ENCODE data around the gene CACNA2D1.

Gene CACNA2D1

DNA sequence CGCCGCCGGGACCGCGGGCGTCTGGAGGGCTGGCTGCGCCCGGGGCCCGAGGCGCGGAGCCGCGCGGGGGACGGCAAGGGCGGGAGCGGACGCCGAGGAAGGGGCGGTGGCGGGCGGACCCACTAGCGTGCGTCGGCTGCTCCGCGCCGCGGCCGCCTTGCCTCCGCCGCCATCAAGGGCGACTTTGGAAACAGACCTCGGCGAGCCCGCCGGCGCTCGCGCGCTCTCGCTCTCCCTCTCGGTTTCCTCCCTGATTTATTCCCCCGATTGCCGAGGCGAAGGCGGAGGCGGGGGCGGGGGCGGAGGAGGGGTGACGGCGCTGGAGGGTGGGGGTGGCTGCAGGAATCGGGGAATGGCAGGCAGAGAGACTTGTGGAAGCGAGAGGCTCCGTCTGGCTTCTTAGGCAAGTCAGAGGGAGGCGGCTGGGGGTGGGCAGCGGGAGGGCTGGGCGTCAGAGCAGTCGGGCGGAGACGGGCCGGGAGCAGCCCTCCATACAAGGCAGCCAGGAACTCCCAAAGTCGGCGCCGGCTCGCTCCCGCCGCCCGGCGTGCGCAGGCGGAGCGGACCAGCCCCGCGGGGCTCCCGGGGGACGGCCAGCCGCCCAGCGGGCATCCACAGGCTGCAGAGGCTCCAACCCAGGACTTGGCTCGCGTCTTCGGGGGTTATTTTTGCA lies at the start of gene CACNA2D1:
CACNA2D1 (minus strand) TSS at position 231 of the 673 bp plus-strand sequence.
- Histone ChIP-seq H3K4me3 (ENCODE audit: low read depth in 1 of 2, low read length in 2 of 2) (peak within 1 kb of the TSS; percentile 82 to 86), H3K36me3 (ENCODE audit: control insufficient read depth in 1 of 2, insufficient read depth in 2 of 2, low read length in 2 of 2) (no peaks in the 10 kb centered on the region), H3K4me1 (ENCODE audit: control insufficient read depth in 1 of 2, insufficient read depth in 2 of 2, low read length in 2 of 2) (peaks cover 7% of the 10 kb centered on the region in 2 donors), H3K9me3 (ENCODE audit: control insufficient read depth in 1 of 2, low read length in 2 of 2) (no peaks in the 10 kb centered on the region), H3K27ac (ENCODE audit: low read length) (peak within 1 kb of the TSS; percentile 60), H3K27me3 (ENCODE audit: low read depth, low read length) (no peaks in the 10 kb centered on the region)

DNA sequence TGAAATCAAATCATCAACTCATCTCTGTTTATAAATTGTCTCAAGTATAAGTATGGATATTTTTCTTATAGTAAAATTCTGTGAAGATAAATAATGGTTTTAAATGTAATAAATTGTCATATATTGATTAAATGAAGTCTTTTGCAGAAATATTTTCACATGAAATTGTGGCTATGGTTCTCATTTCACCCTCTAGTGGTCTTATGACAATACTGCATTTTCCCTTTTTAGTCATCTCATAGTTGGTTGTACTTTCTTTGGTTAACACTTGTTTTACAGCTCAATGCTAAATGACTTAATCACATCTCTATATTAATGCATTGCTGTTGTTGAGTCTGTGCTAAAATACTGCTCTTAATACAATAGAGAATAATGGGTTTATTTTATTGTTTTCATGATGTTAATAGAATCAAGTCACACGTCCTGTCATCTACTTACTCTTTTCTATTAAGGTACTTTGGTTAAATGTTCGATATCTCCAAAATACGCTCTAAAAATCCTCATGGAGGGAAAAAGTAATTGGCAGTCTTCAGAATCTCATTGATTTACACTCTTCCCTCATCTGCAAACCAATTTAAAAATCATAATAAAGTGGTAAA lies 38.0 kb upstream of the CACNA2D1 start:
- no peaks in the 10 kb centered on the region for H3K36me3 ChIP-seq (ENCODE audit: control insufficient read depth in 1 of 2, insufficient read depth in 2 of 2, low read length in 2 of 2)
- no peaks in the 10 kb centered on the region for H3K4me1 ChIP-seq (ENCODE audit: control insufficient read depth in 1 of 2, insufficient read depth in 2 of 2, low read length in 2 of 2)
- H3K9me3 ChIP-seq (ENCODE audit: control insufficient read depth in 1 of 2, low read length in 2 of 2) = no peaks in the 10 kb centered on the region
- no peak overlapping the region for H3K4me3 ChIP-seq (ENCODE audit: low read depth in 1 of 2, low read length in 2 of 2)
- H3K27ac ChIP-seq (ENCODE audit: low read length) = no peak overlapping the region
- no peaks in the 10 kb centered on the region for H3K27me3 ChIP-seq (ENCODE audit: low read depth, low read length)

DNA sequence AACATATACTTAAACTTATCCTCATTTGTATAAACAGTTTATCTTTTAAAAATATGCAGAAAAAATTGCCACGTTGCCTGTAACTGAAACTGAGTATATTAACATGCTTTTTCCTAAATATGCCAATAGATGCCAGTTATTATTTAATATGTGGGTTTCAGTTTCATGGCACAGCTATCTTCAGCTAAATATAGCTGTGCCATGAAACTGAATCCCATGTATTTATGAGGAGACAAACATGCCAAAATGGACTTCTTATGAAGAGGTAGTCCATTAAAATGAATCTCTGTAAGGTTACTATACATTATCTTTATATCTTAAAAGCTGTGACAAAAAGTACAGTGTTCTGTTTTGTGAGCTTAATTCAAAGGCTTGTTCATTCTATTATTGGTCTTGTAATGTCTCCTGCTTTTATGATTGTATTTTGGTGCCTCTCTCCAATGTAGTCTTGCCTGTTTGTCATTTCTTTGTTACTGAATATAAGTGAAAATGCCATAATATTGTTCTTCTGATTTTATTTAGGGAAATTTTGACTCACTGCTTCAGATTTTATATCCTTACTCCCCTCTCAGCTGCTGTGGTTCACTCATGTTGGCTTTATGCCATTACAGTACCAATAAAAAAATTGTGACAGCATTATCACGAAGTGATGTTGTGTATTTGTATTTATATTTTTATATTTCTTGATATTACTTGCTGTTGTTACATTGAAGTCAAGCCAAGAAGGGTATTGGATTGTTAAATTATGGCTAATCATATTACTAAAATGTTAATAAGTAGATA lies 34.3 kb upstream of the CACNA2D1 start:
- no peak overlapping the region for H3K4me3 ChIP-seq (ENCODE audit: low read depth in 1 of 2, low read length in 2 of 2)
- no peaks in the 10 kb centered on the region for H3K36me3 ChIP-seq (ENCODE audit: control insufficient read depth in 1 of 2, insufficient read depth in 2 of 2, low read length in 2 of 2)
- no peak overlapping the region for H3K27ac ChIP-seq (ENCODE audit: low read length)
- H3K27me3 ChIP-seq (ENCODE audit: low read depth, low read length) = no peaks in the 10 kb centered on the region
- H3K9me3 ChIP-seq (ENCODE audit: control insufficient read depth in 1 of 2, low read length in 2 of 2) = no peaks in the 10 kb centered on the region
- no peaks in the 10 kb centered on the region for H3K4me1 ChIP-seq (ENCODE audit: control insufficient read depth in 1 of 2, insufficient read depth in 2 of 2, low read length in 2 of 2)

DNA sequence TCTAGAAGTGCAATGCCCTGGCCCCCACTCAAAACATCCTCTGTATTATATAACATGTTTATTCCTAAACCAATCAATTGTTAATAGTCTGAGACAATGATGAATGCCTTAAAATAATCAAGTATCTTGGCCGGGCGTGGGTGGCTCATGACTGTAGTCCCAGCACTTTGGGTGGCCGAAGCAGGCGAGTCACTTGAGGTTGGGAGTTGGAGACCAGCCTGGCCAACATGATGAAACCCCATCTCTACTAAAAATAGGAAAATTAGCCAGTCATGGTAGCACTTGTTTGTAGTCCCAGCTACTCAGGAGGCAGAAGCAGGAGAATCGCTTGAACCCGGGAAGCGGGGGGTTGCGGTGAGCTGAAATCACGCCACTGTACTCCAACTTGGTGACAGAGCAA lies 29.4 kb upstream of the CACNA2D1 start:
- Histone ChIP-seq H3K27ac (ENCODE audit: low read length) (no peak overlapping the region), H3K36me3 (ENCODE audit: control insufficient read depth in 1 of 2, insufficient read depth in 2 of 2, low read length in 2 of 2) (no peaks in the 10 kb centered on the region), H3K4me1 (ENCODE audit: control insufficient read depth in 1 of 2, insufficient read depth in 2 of 2, low read length in 2 of 2) (no peaks in the 10 kb centered on the region), H3K4me3 (ENCODE audit: low read depth in 1 of 2, low read length in 2 of 2) (no peak overlapping the region), H3K9me3 (ENCODE audit: control insufficient read depth in 1 of 2, low read length in 2 of 2) (no peaks in the 10 kb centered on the region), H3K27me3 (ENCODE audit: low read depth, low read length) (no peaks in the 10 kb centered on the region)

DNA sequence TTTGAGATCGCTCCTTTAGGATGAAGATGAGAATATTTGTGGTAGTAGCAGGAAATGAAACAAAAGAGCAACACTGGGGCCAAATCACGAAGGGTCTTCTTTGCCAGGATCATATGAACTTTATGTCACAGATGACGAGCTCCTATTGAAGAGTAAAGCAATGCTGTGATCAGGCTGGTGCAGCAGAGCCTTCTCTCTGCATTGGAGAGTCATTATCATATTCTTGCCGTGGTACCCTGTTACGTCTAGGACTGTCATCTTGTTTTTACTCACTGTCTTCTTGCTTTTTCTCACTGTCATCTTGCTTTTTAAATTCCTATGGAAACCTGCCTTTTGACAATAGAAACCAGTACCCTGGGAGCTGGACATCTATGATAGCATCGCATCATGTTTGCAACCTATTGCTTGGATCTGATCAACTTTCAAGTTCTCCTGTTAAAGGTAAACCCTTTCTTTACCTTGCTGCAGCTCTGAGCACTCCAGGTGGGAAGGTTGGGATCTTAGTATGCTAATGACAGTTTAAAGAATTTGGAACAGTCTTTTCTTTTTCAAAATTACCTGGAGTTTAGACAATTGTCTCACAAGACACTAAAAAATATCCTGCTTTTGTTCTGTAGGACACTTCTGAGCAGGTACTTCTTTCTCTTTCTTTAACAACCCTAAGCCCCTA lies 27.9 kb upstream of the CACNA2D1 start:
- H3K4me1 ChIP-seq (ENCODE audit: control insufficient read depth in 1 of 2, insufficient read depth in 2 of 2, low read length in 2 of 2) = no peaks in the 10 kb centered on the region

DNA sequence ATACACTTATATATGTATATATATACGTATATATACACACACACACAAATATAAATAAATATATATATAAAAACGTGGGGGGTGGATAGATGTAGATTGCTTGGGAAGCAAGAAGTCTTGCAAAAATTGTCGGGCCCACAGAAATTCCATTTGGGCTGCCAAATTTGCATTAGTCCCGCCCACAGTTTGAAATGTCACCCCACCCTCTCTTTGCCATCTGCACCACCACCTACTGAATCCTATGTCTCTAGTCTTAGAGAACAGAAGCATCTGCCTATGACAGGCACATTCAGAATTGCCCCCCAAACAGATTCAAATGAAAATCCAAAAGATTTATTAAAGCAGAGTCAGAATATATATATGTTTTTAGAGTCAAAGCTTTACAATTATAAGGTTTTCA lies 25.6 kb upstream of the CACNA2D1 start:
- Histone ChIP-seq H3K27ac (ENCODE audit: low read length) (no peak overlapping the region), H3K9me3 (ENCODE audit: control insufficient read depth in 1 of 2, low read length in 2 of 2) (no peaks in the 10 kb centered on the region), H3K36me3 (ENCODE audit: control insufficient read depth in 1 of 2, insufficient read depth in 2 of 2, low read length in 2 of 2) (no peaks in the 10 kb centered on the region), H3K27me3 (ENCODE audit: low read depth, low read length) (no peaks in the 10 kb centered on the region), H3K4me3 (ENCODE audit: low read depth in 1 of 2, low read length in 2 of 2) (no peak overlapping the region), H3K4me1 (ENCODE audit: control insufficient read depth in 1 of 2, insufficient read depth in 2 of 2, low read length in 2 of 2) (no peaks in the 10 kb centered on the region)

More for the DNA sequence above, 27.9 kb upstream of the CACNA2D1 start:
- Histone ChIP-seq H3K27ac (ENCODE audit: low read length) (no peak overlapping the region), H3K9me3 (ENCODE audit: control insufficient read depth in 1 of 2, low read length in 2 of 2) (no peaks in the 10 kb centered on the region), H3K27me3 (ENCODE audit: low read depth, low read length) (no peaks in the 10 kb centered on the region), H3K36me3 (ENCODE audit: control insufficient read depth in 1 of 2, insufficient read depth in 2 of 2, low read length in 2 of 2) (no peaks in the 10 kb centered on the region), H3K4me3 (ENCODE audit: low read depth in 1 of 2, low read length in 2 of 2) (no peak overlapping the region)

DNA sequence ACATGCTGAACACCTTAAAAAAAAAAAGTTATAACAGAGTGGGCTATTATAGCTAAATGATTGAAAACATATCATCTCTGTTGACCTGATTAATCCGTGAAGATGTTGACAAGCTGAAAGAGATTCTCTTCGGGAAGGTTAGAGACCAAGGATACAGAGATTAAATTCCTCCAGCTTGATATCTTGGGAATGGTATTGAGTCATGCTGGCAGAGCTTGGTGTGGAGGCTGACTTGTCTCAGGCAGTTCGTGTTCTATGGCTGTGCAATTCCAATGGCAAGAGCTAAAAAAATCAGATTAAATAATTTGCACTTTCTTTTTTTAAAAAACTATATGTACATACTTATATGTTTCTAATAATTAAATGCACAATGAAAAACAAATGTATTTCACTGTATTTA lies 24.9 kb upstream of the CACNA2D1 start:
- H3K36me3 ChIP-seq (ENCODE audit: control insufficient read depth in 1 of 2, insufficient read depth in 2 of 2, low read length in 2 of 2) = no peaks in the 10 kb centered on the region
- no peaks in the 10 kb centered on the region for H3K27me3 ChIP-seq (ENCODE audit: low read depth, low read length)
- no peak overlapping the region for H3K27ac ChIP-seq (ENCODE audit: low read length)
- no peak overlapping the region for H3K4me3 ChIP-seq (ENCODE audit: low read depth in 1 of 2, low read length in 2 of 2)
- no peaks in the 10 kb centered on the region for H3K9me3 ChIP-seq (ENCODE audit: control insufficient read depth in 1 of 2, low read length in 2 of 2)
- H3K4me1 ChIP-seq (ENCODE audit: control insufficient read depth in 1 of 2, insufficient read depth in 2 of 2, low read length in 2 of 2) = no peaks in the 10 kb centered on the region

DNA sequence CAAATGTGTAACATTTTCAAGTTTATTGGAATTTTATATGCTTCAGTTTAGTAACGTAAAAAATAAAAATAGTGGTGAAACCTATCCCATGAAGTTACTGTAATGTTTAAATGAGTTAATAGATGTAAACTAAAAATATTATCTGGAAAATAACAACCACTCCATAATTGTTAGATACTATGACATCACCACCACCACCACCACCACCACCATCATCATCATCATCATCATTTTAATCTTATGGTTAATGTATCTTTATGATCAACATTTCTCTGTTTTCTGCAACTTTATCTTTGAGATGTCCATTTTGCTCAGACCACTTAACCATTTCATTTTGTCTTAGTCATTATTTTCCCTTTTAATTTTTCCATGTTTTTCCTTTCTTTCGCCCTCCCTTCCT lies 23.4 kb upstream of the CACNA2D1 start:
- no peak overlapping the region for H3K4me3 ChIP-seq (ENCODE audit: low read depth in 1 of 2, low read length in 2 of 2)
- no peaks in the 10 kb centered on the region for H3K36me3 ChIP-seq (ENCODE audit: control insufficient read depth in 1 of 2, insufficient read depth in 2 of 2, low read length in 2 of 2)
- no peak overlapping the region for H3K27ac ChIP-seq (ENCODE audit: low read length)
- no peaks in the 10 kb centered on the region for H3K9me3 ChIP-seq (ENCODE audit: control insufficient read depth in 1 of 2, low read length in 2 of 2)
- H3K27me3 ChIP-seq (ENCODE audit: low read depth, low read length) = no peaks in the 10 kb centered on the region
- H3K4me1 ChIP-seq (ENCODE audit: control insufficient read depth in 1 of 2, insufficient read depth in 2 of 2, low read length in 2 of 2) = no peaks in the 10 kb centered on the region

DNA sequence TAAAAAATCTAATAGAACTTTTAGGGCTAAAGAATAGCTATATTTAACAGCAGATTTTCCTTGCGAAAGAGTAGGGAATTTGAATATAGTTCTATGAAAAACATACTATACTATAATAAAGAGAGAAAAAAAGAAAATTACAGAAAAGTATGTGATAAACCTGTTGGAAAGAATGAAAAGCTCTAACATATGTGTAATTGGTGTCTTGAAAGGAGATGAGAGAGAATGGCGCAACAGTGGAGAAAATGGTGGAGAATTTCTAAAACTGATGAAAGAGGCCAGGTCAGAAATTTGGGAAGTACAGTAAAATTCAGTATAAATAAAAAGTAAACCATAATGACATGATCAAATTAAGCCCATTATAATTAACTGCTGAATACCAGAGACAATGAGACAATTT lies 20.8 kb upstream of the CACNA2D1 start:
- Histone ChIP-seq H3K4me1 (ENCODE audit: control insufficient read depth in 1 of 2, insufficient read depth in 2 of 2, low read length in 2 of 2) (no peaks in the 10 kb centered on the region), H3K27me3 (ENCODE audit: low read depth, low read length) (no peaks in the 10 kb centered on the region), H3K36me3 (ENCODE audit: control insufficient read depth in 1 of 2, insufficient read depth in 2 of 2, low read length in 2 of 2) (no peaks in the 10 kb centered on the region), H3K27ac (ENCODE audit: low read length) (no peak overlapping the region), H3K9me3 (ENCODE audit: control insufficient read depth in 1 of 2, low read length in 2 of 2) (no peaks in the 10 kb centered on the region), H3K4me3 (ENCODE audit: low read depth in 1 of 2, low read length in 2 of 2) (no peak overlapping the region)

DNA sequence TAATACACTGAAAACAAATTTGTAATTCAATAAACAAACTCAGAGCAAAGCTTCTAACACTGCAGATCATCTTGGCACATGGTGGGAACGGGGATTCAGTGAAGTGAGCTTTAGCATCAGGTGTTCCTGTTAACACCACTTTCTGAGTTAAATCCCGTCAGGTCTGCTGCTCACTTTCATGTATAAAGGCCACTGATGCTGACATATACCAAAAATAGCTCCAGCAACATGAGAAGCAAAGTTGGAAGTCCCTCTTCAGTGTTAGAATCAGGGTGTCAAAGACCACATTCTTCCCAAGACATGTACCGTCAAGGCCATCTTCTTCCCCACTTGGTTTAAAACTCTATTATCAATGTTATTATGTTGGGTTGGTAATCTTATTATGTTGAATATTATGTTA lies 11.7 kb upstream of the CACNA2D1 start:
- Histone ChIP-seq H3K9me3 (ENCODE audit: control insufficient read depth in 1 of 2, low read length in 2 of 2) (no peaks in the 10 kb centered on the region), H3K27ac (ENCODE audit: low read length) (no peak overlapping the region), H3K4me3 (ENCODE audit: low read depth in 1 of 2, low read length in 2 of 2) (no peak overlapping the region), H3K36me3 (ENCODE audit: control insufficient read depth in 1 of 2, insufficient read depth in 2 of 2, low read length in 2 of 2) (no peaks in the 10 kb centered on the region), H3K27me3 (ENCODE audit: low read depth, low read length) (no peaks in the 10 kb centered on the region), H3K4me1 (ENCODE audit: control insufficient read depth in 1 of 2, insufficient read depth in 2 of 2, low read length in 2 of 2) (no peaks in the 10 kb centered on the region)

DNA sequence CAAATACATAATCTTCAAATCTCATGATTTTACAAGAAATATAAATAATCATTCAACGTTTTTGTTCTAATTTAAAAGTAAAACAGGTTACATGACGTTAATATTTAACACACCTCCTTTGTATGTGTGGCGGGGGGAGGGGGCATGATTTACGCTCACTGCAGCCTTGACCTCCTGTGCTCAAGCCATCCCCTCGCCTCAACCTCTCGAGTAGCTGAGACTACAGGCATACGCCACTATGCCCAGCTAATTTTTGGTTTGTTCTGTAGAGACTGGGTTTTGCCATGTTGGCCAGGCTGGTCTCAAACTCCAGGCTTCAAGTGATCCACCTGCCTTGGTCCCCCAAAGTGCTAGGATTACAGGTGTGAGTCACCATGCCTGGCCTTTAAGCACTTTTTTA lies 7.2 kb upstream of the CACNA2D1 start:
- Histone ChIP-seq H3K4me1 (ENCODE audit: control insufficient read depth in 1 of 2, insufficient read depth in 2 of 2, low read length in 2 of 2) (no peaks in the 10 kb centered on the region), H3K4me3 (ENCODE audit: low read depth in 1 of 2, low read length in 2 of 2) (no peak overlapping the region), H3K36me3 (ENCODE audit: control insufficient read depth in 1 of 2, insufficient read depth in 2 of 2, low read length in 2 of 2) (no peaks in the 10 kb centered on the region), H3K27me3 (ENCODE audit: low read depth, low read length) (no peaks in the 10 kb centered on the region), H3K27ac (ENCODE audit: low read length) (no peak overlapping the region), H3K9me3 (ENCODE audit: control insufficient read depth in 1 of 2, low read length in 2 of 2) (no peaks in the 10 kb centered on the region)
